Mesendoderm (in vitro differentiated cells): ENCODE data around the gene TMEM41B.

Experiments
- DNase-seq: peaks from one replicate; pipeline ENCODE4 v3.0.0; 2013
- H2AK5ac ChIP-seq: 2 replicates; pipeline ENCODE4 v1.6.1; 2013; ENCODE audit warnings: low read length, inconsistent platforms
- H2BK120ac ChIP-seq: 2 replicates; pipeline ENCODE4 v1.6.1; 2013; ENCODE audit warnings: low read depth, mild to moderate bottlenecking, low read length, moderate library complexity, mixed read lengths
- H2BK15ac ChIP-seq: replicated peaks from 2 replicates; pipeline ENCODE4 v1.6.1; 2013; ENCODE audit warnings: low read depth, mild to moderate bottlenecking, moderate library complexity
- H2BK5ac ChIP-seq: 2 replicates; pipeline ENCODE4 v1.6.1; 2013; ENCODE audit warnings: low read length, inconsistent platforms
- H3K18ac ChIP-seq: 2 replicates; pipeline ENCODE4 v1.6.1; 2013; ENCODE audit warnings: mild to moderate bottlenecking, low read length, mixed read lengths
- H3K23ac ChIP-seq: one replicate; pipeline ENCODE4 v1.6.1; 2013; ENCODE audit warnings: low read length
- H3K27ac ChIP-seq: 2 replicates; pipeline ENCODE4 v1.5.1; 2013; ENCODE audit warnings: low read depth, mild to moderate bottlenecking, inconsistent platforms, low read length, moderate library complexity
- H3K27me3 ChIP-seq: 2 replicates; pipeline ENCODE4 v1.6.1; 2013; ENCODE audit warnings: low read length, control low read depth, mild to moderate bottlenecking, inconsistent platforms; ENCODE audit not compliant: insufficient read depth, poor library complexity
- H3K36me3 ChIP-seq: 2 replicates; pipeline ENCODE4 v1.6.1; 2013; ENCODE audit warnings: low read length, inconsistent platforms; ENCODE audit not compliant: control insufficient read depth, insufficient read depth
- H3K4ac ChIP-seq: one replicate; pipeline ENCODE4 v1.6.1; 2013; ENCODE audit warnings: low read depth, mild to moderate bottlenecking, low read length, moderate library complexity
- H3K4me1 ChIP-seq: 2 replicates; pipeline ENCODE4 v1.6.1; 2013; ENCODE audit warnings: low read depth, low read length, inconsistent platforms; ENCODE audit not compliant: control insufficient read depth
- H3K4me2 ChIP-seq: 2 replicates; pipeline ENCODE4 v1.6.1; 2013; ENCODE audit warnings: low read length
- H3K4me3 ChIP-seq: 2 replicates; pipeline ENCODE4 v1.5.1; 2013; ENCODE audit warnings: mild to moderate bottlenecking, low read length
- H3K56ac ChIP-seq: one replicate; pipeline ENCODE4 v1.6.1; 2013; ENCODE audit warnings: low read length
- H3K79me1 ChIP-seq: 2 replicates; pipeline ENCODE4 v1.6.1; 2013; ENCODE audit warnings: low read length, inconsistent platforms
- H3K79me2 ChIP-seq: 2 replicates; pipeline ENCODE4 v1.6.1; 2013; ENCODE audit warnings: mild to moderate bottlenecking, low read length; ENCODE audit not compliant: control insufficient read depth, insufficient read depth
- H3K9ac ChIP-seq: 2 replicates; pipeline ENCODE4 v1.6.1; 2013; ENCODE audit warnings: low read length, inconsistent platforms
- H4K5ac ChIP-seq: one replicate; pipeline ENCODE4 v1.6.1; 2013; ENCODE audit warnings: low read length
- H4K8ac ChIP-seq: one replicate; pipeline ENCODE4 v1.6.1; 2013; ENCODE audit warnings: low read depth, mild to moderate bottlenecking, control low read depth, low read length, moderate library complexity
- WGBS: extraction: QIAGEN DNeasy Blood & Tissue Kit; methylation state at CpG from one replicate; pipeline ENCODE4 v1.1.7; 2013; ENCODE audit warnings: low lambda C conversion rate, missing lambda C conversion rate; ENCODE audit not compliant: insufficient coverage; ENCODE audit errors: extremely low coverage; 5-methylcytosine and 5-hydroxymethylcytosine counted together

Gene TMEM41B

GRCh38 chr11:9276571-9276970, 37.8 kb downstream of the TMEM41B start:
- no peaks in the 10 kb centered on the region for H3K27me3 ChIP-seq
- no peaks in the 10 kb centered on the region for H3K79me1 ChIP-seq
- H3K9ac ChIP-seq: no peak overlapping the region
- no peak for DNase-seq
- no peak overlapping the region for H2BK15ac ChIP-seq
- H3K36me3 ChIP-seq: no peaks in the 10 kb centered on the region
- H2BK120ac ChIP-seq: no peak overlapping the region
- no CpG with 5 or more reads among the region's 3 CpGs for WGBS
- no peak overlapping the region for H3K4ac ChIP-seq
- H3K4me1 ChIP-seq: no peaks in the 10 kb centered on the region
- no peak overlapping the region for H3K56ac ChIP-seq
- H4K5ac ChIP-seq: no peak overlapping the region
- no peak overlapping the region for H2BK5ac ChIP-seq
- no peak overlapping the region for H3K23ac ChIP-seq
- H2AK5ac ChIP-seq: no peak overlapping the region
- H4K8ac ChIP-seq: no peak overlapping the region
- H3K4me2 ChIP-seq: no peak overlapping the region
- no peak overlapping the region for H3K18ac ChIP-seq
- H3K27ac ChIP-seq: no peak overlapping the region
- H3K4me3 ChIP-seq: no peak overlapping the region
- H3K79me2 ChIP-seq: no peaks in the 10 kb centered on the region

GRCh38 chr11:9274499-9275258, 39.7 kb downstream of the TMEM41B start:
- no CpG with 5 or more reads among the region's 8 CpGs for WGBS
- Histone ChIP-seq H3K4me3 (no peak overlapping the region), H3K79me2 (no peaks in the 10 kb centered on the region), H3K4me2 (no peak overlapping the region), H3K79me1 (no peaks in the 10 kb centered on the region), H3K18ac (no peak overlapping the region), H3K36me3 (no peaks in the 10 kb centered on the region), H3K9ac (no peak overlapping the region), H3K23ac (no peak overlapping the region), H4K8ac (no peak overlapping the region), H2BK5ac (no peak overlapping the region), H3K27ac (no peak overlapping the region), H2BK120ac (no peak overlapping the region), H4K5ac (no peak overlapping the region), H3K27me3 (no peaks in the 10 kb centered on the region), H3K56ac (no peak overlapping the region), H2AK5ac (no peak overlapping the region), H2BK15ac (no peak overlapping the region), H3K4me1 (no peaks in the 10 kb centered on the region), H3K4ac (no peak overlapping the region)
- DNase-seq: no peak

- H2BK15ac ChIP-seq: no peak overlapping the region
- no peak overlapping the region for H3K27ac ChIP-seq
- WGBS: no CpG with 5 or more reads among the region's 15 CpGs
Observed at GRCh38 chr11:9273376-9274336, 40.7 kb downstream of the TMEM41B start.

GRCh38 chr11:9269492-9270013, 44.8 kb downstream of the TMEM41B start:
- no peak overlapping the region for H3K9ac ChIP-seq
- no peaks in the 10 kb centered on the region for H3K36me3 ChIP-seq
- H3K4ac ChIP-seq: no peak overlapping the region
- H3K79me1 ChIP-seq: no peaks in the 10 kb centered on the region
- H3K79me2 ChIP-seq: peaks cover 3% of the 10 kb centered on the region
- H3K4me3 ChIP-seq: no peak overlapping the region
- H3K56ac ChIP-seq: no peak overlapping the region
- H3K27me3 ChIP-seq: no peaks in the 10 kb centered on the region
- no peak for DNase-seq
- no peak overlapping the region for H4K5ac ChIP-seq
- H2BK5ac ChIP-seq: no peak overlapping the region
- no peak overlapping the region for H3K18ac ChIP-seq
- no peak overlapping the region for H2BK120ac ChIP-seq
- WGBS: no CpG with 5 or more reads among the region's 2 CpGs
- no peak overlapping the region for H2AK5ac ChIP-seq
- H3K4me2 ChIP-seq: no peak overlapping the region
- no peaks in the 10 kb centered on the region for H3K4me1 ChIP-seq
- H2BK15ac ChIP-seq: no peak overlapping the region
- H3K27ac ChIP-seq: no peak overlapping the region
- no peak overlapping the region for H4K8ac ChIP-seq
- no peak overlapping the region for H3K23ac ChIP-seq

More at GRCh38 chr11:9273376-9274336, 40.7 kb downstream of the TMEM41B start:
- H3K18ac ChIP-seq: no peak overlapping the region
- no peak overlapping the region for H3K4me2 ChIP-seq
- H2AK5ac ChIP-seq: no peak overlapping the region
- H3K23ac ChIP-seq: no peak overlapping the region
- H3K4ac ChIP-seq: no peak overlapping the region
- no peak overlapping the region for H3K56ac ChIP-seq
- no peak overlapping the region for H4K5ac ChIP-seq
- no peaks in the 10 kb centered on the region for H3K36me3 ChIP-seq
- no peak overlapping the region for H4K8ac ChIP-seq
- H2BK5ac ChIP-seq: no peak overlapping the region
- H3K4me3 ChIP-seq: no peak overlapping the region
- H3K79me1 ChIP-seq: no peaks in the 10 kb centered on the region
- H2BK120ac ChIP-seq: no peak overlapping the region
- H3K9ac ChIP-seq: no peak overlapping the region
- H3K27me3 ChIP-seq: no peaks in the 10 kb centered on the region
- H3K4me1 ChIP-seq: no peaks in the 10 kb centered on the region
- DNase-seq: no peak
- H3K79me2 ChIP-seq: no peaks in the 10 kb centered on the region

- Histone ChIP-seq H2BK120ac (no peak overlapping the region), H3K9ac (no peak overlapping the region), H3K4me3 (no peak overlapping the region), H3K56ac (no peak overlapping the region), H3K4me2 (no peak overlapping the region), H4K5ac (no peak overlapping the region), H3K79me1 (peaks cover 1% of the 10 kb centered on the region), H4K8ac (no peak overlapping the region), H2AK5ac (no peak overlapping the region), H3K4ac (no peak overlapping the region), H2BK15ac (no peak overlapping the region), H3K79me2 (peaks cover 18% of the 10 kb centered on the region), H3K27ac (no peak overlapping the region), H3K27me3 (no peaks in the 10 kb centered on the region), H2BK5ac (no peak overlapping the region), H3K23ac (no peak overlapping the region), H3K18ac (no peak overlapping the region), H3K36me3 (no peaks in the 10 kb centered on the region), H3K4me1 (no peaks in the 10 kb centered on the region)
- peak; percentile 39 for DNase-seq
- no CpG with 5 or more reads among the region's 4 CpGs for WGBS
Observed at GRCh38 chr11:9267680-9268079, 46.7 kb downstream of the TMEM41B start.
